Effector memory CD4-positive, alpha-beta T cell (primary cell): ENCODE data around the gene CPSF2.
"Not testable (repeated sequence)": the region's sequence is repeated elsewhere in the genome, so short reads cannot be mapped to it uniquely, and the experiment has no call there.

ENCODE experiments used
- DNase-seq, 3 donors: peaks; one replicate each; pipeline ENCODE4 v3.0.0-alpha.2; 2020
- H3K27ac ChIP-seq: 2 replicates; pipeline ENCODE4 v1.7.0; 2013; ENCODE audit warnings: mild to moderate bottlenecking, low read length, moderate library complexity; ENCODE audit not compliant: insufficient read depth, poor library complexity, severe bottlenecking
- H3K27me3 ChIP-seq: replicated peaks from 2 replicates; pipeline ENCODE4 v1.7.0; 2013; ENCODE audit warnings: mild to moderate bottlenecking, low read length; ENCODE audit not compliant: insufficient read depth, control insufficient read depth, poor library complexity, severe bottlenecking
- H3K36me3 ChIP-seq: 2 replicates; pipeline ENCODE4 v1.7.0; 2013; ENCODE audit warnings: mild to moderate bottlenecking, low read length, moderate library complexity; ENCODE audit not compliant: control insufficient read depth, insufficient read depth
- H3K4me1 ChIP-seq: 2 replicates; pipeline ENCODE4 v1.7.0; 2013; ENCODE audit warnings: low read length, mild to moderate bottlenecking; ENCODE audit not compliant: control insufficient read depth, insufficient read depth, poor library complexity, severe bottlenecking
- H3K4me3 ChIP-seq: 2 replicates; pipeline ENCODE4 v1.7.0; 2013; ENCODE audit warnings: low read length, low read depth, mild to moderate bottlenecking; ENCODE audit not compliant: insufficient read depth, poor library complexity, severe bottlenecking
- H3K9me3 ChIP-seq: 2 replicates; pipeline ENCODE4 v1.7.0; 2013; ENCODE audit warnings: mild to moderate bottlenecking, low read length, moderate library complexity; ENCODE audit not compliant: control insufficient read depth

The CPSF2 gene

GRCh38 chr14:92187616-92188015 lies 65.8 kb downstream of the CPSF2 start:
- DNase-seq, H3K9me3 ChIP-seq, H3K27ac ChIP-seq, H3K36me3 ChIP-seq, H3K27me3 ChIP-seq, H3K4me3 ChIP-seq, H3K4me1 ChIP-seq: not testable (repeated sequence)

- Histone ChIP-seq H3K9me3 (no peaks in the 10 kb centered on the region), H3K27ac (no peak overlapping the region), H3K36me3 (no peaks in the 10 kb centered on the region), H3K4me3 (no peak overlapping the region), H3K27me3 (no peaks in the 10 kb centered on the region), H3K4me1 (no peaks in the 10 kb centered on the region)
- DNase-seq: no peak
Measured at GRCh38 chr14:92190768-92191167, 69.0 kb downstream of the CPSF2 start.

GRCh38 chr14:92198804-92199203 lies 77.0 kb downstream of the CPSF2 start:
- H3K4me1 ChIP-seq: no peaks in the 10 kb centered on the region
- DNase-seq: no peak
- H3K27ac ChIP-seq: no peak overlapping the region
- H3K36me3 ChIP-seq: no peaks in the 10 kb centered on the region
- H3K4me3 ChIP-seq: no peak overlapping the region
- H3K27me3 ChIP-seq: no peaks in the 10 kb centered on the region
- H3K9me3 ChIP-seq: no peaks in the 10 kb centered on the region

- no peaks in the 10 kb centered on the region for H3K4me1 ChIP-seq
- H3K27ac ChIP-seq: no peak overlapping the region
- no peaks in the 10 kb centered on the region for H3K27me3 ChIP-seq
- no peak overlapping the region for H3K4me3 ChIP-seq
- DNase-seq: no peak
- no peaks in the 10 kb centered on the region for H3K36me3 ChIP-seq
- no peaks in the 10 kb centered on the region for H3K9me3 ChIP-seq
Measured at GRCh38 chr14:92199763-92200162, 78.0 kb downstream of the CPSF2 start.

- Histone ChIP-seq H3K27me3 (no peaks in the 10 kb centered on the region), H3K4me3 (no peak overlapping the region), H3K36me3 (no peaks in the 10 kb centered on the region), H3K9me3 (no peaks in the 10 kb centered on the region), H3K4me1 (no peaks in the 10 kb centered on the region), H3K27ac (no peak overlapping the region)
- no peak for DNase-seq
Measured at GRCh38 chr14:92203116-92203515, 81.3 kb downstream of the CPSF2 start.

GRCh38 chr14:92204792-92205191 lies 83.0 kb downstream of the CPSF2 start:
- no peak overlapping the region for H3K4me3 ChIP-seq
- H3K27ac ChIP-seq: no peak overlapping the region
- DNase-seq: no peak
- no peaks in the 10 kb centered on the region for H3K4me1 ChIP-seq
- H3K27me3 ChIP-seq: no peaks in the 10 kb centered on the region
- no peaks in the 10 kb centered on the region for H3K36me3 ChIP-seq
- H3K9me3 ChIP-seq: no peaks in the 10 kb centered on the region

- Histone ChIP-seq H3K27ac (no peak overlapping the region), H3K4me1 (no peaks in the 10 kb centered on the region), H3K9me3 (no peaks in the 10 kb centered on the region), H3K27me3 (no peaks in the 10 kb centered on the region), H3K4me3 (no peak overlapping the region), H3K36me3 (no peaks in the 10 kb centered on the region)
- DNase-seq: no peak
Measured at GRCh38 chr14:92207012-92207927, 85.5 kb downstream of the CPSF2 start.

GRCh38 chr14:92207928-92208265 lies 86.1 kb downstream of the CPSF2 start:
- Histone ChIP-seq H3K9me3 (no peaks in the 10 kb centered on the region), H3K36me3 (no peaks in the 10 kb centered on the region), H3K27ac (no peak overlapping the region), H3K27me3 (no peaks in the 10 kb centered on the region), H3K4me3 (no peak overlapping the region), H3K4me1 (no peaks in the 10 kb centered on the region)
- no peak for DNase-seq

GRCh38 chr14:92209141-92209540 lies 87.4 kb downstream of the CPSF2 start:
- H3K9me3 ChIP-seq: no peaks in the 10 kb centered on the region
- no peak for DNase-seq
- H3K27ac ChIP-seq: no peak overlapping the region
- no peaks in the 10 kb centered on the region for H3K27me3 ChIP-seq
- no peaks in the 10 kb centered on the region for H3K36me3 ChIP-seq
- H3K4me1 ChIP-seq: no peaks in the 10 kb centered on the region
- H3K4me3 ChIP-seq: no peak overlapping the region

- DNase-seq, H3K36me3 ChIP-seq, H3K4me3 ChIP-seq, H3K27ac ChIP-seq, H3K4me1 ChIP-seq, H3K9me3 ChIP-seq, H3K27me3 ChIP-seq: not testable (repeated sequence)
Measured at GRCh38 chr14:92213125-92213524, 91.4 kb downstream of the CPSF2 start.
